ENCODE data around the gene HINT3. TPM values are rescaled to one million over a fixed set of nuclear protein-coding genes. Genes with fewer than 3 reads are reported as not detected.

Gene HINT3
- total and polyA plus RNA-seq, 4 donors = 5.6 to 17.4 (median 10.6) TPM

DNA sequence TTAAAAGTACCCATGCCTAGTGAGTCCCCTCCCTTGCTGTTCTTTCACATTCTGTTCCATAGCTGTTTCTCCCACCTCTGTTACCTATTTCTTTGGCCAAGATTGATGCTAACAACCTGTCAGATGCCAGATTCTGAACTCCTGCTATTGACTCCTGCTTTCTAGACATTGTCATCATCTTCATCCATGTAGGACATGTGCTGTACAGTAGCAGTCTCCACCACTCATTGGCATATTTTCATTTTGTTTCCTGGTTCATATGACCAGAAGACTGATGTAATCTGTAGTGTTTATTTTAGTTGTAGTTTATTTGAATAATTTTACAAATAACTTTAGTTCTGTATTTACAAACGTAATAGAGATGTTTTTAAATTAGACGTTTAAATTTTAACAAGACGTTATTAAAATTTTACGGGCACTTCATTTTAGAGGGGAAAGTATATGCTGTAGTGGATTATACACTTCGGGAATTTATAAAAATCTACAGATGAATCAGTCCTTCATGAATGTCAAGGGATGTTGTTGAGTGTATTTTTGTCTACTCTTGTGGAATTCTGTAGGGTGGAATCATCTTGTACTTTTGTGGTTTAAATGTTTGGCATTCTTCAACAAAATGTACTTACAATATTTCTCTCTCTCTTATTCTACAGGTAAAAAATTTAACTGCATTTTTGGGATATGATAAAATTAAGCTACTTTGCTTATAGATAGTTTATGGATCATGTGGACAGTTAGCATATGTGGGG, 63.9 kb downstream of the HINT3 start:
- Histone ChIP-seq H3K4me1 (ENCODE audit: control insufficient read depth in 4 of 4, insufficient read depth in 4 of 4, low read length in 3 of 4) (peaks cover 0 to 9% (median 4%) of the 10 kb centered on the region in 4 donors), H3K27ac (ENCODE audit: low read depth in 1 of 2, low read length in 2 of 2) (no peak overlapping the region), H3K4me3 (ENCODE audit: low read depth in 1 of 3, low read length in 3 of 3) (no peak overlapping the region), H3K36me3 (ENCODE audit: control insufficient read depth in 4 of 4, insufficient read depth in 3 of 4, low read depth in 1 of 4, low read length in 3 of 4) (peaks cover 3 to 45% (median 36%) of the 10 kb centered on the region in 4 donors), H3K27me3 (ENCODE audit: control insufficient read depth in 4 of 4, insufficient read depth in 4 of 4, low read length in 3 of 4) (no peaks in the 10 kb centered on the region), H3K9me3 (ENCODE audit: control insufficient read depth in 4 of 4, low read length in 3 of 4) (no peaks in the 10 kb centered on the region), H3K9ac (ENCODE audit: low read depth in 1 of 2, low read length in 2 of 2) (no peak overlapping the region)
- TF ChIP-seq YY1 (IDR thresholded peaks at IDR 0.05) (no peak), GABPA (IDR thresholded peaks at IDR 0.05 in 1 of 2, conservative IDR thresholded peaks at IDR 0.05 in 1 of 2) (no peak), FOXA1 (IDR thresholded peaks at IDR 0.05) (no peak), HNF4A (conservative IDR thresholded peaks at IDR 0.05) (no peak), RAD21 (IDR thresholded peaks at IDR 0.05) (no peak), TAF1 (conservative IDR thresholded peaks at IDR 0.05) (no peak), SP1 (IDR thresholded peaks at IDR 0.05) (no peak), EGR1 (IDR thresholded peaks at IDR 0.05; ENCODE audit: low read depth in 2 of 2) (no peak), FOXA2 (IDR thresholded peaks at IDR 0.05) (no peak), NR2F2 (IDR thresholded peaks at IDR 0.05) (no peak), HNF4G (IDR thresholded peaks at IDR 0.05) (no peak), RXRA (IDR thresholded peaks at IDR 0.05) (no peak), JUND (IDR thresholded peaks at IDR 0.05) (no peak)
- TF ChIP-seq, protein P1, sequence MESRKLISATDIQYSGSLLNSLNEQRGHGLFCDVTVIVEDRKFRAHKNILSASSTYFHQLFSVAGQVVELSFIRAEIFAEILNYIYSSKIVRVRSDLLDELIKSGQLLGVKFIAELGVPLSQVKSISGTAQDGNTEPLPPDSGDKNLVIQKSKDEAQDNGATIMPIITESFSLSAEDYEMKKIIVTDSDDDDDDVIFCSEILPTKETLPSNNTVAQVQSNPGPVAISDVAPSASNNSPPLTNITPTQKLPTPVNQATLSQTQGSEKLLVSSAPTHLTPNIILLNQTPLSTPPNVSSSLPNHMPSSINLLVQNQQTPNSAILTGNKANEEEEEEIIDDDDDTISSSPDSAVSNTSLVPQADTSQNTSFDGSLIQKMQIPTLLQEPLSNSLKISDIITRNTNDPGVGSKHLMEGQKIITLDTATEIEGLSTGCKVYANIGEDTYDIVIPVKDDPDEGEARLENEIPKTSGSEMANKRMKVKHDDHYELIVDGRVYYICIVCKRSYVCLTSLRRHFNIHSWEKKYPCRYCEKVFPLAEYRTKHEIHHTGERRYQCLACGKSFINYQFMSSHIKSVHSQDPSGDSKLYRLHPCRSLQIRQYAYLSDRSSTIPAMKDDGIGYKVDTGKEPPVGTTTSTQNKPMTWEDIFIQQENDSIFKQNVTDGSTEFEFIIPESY (IDR thresholded peaks at IDR 0.05) = no peak
- TF ChIP-seq, protein P2, sequence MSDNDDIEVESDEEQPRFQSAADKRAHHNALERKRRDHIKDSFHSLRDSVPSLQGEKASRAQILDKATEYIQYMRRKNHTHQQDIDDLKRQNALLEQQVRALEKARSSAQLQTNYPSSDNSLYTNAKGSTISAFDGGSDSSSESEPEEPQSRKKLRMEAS (IDR thresholded peaks at IDR 0.05) = no peak
- TF ChIP-seq, protein P3, sequence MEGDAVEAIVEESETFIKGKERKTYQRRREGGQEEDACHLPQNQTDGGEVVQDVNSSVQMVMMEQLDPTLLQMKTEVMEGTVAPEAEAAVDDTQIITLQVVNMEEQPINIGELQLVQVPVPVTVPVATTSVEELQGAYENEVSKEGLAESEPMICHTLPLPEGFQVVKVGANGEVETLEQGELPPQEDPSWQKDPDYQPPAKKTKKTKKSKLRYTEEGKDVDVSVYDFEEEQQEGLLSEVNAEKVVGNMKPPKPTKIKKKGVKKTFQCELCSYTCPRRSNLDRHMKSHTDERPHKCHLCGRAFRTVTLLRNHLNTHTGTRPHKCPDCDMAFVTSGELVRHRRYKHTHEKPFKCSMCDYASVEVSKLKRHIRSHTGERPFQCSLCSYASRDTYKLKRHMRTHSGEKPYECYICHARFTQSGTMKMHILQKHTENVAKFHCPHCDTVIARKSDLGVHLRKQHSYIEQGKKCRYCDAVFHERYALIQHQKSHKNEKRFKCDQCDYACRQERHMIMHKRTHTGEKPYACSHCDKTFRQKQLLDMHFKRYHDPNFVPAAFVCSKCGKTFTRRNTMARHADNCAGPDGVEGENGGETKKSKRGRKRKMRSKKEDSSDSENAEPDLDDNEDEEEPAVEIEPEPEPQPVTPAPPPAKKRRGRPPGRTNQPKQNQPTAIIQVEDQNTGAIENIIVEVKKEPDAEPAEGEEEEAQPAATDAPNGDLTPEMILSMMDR (IDR thresholded peaks at IDR 0.05; ENCODE audit: low read depth, low read length, missing input control) = no peak
- TF ChIP-seq, protein P4, sequence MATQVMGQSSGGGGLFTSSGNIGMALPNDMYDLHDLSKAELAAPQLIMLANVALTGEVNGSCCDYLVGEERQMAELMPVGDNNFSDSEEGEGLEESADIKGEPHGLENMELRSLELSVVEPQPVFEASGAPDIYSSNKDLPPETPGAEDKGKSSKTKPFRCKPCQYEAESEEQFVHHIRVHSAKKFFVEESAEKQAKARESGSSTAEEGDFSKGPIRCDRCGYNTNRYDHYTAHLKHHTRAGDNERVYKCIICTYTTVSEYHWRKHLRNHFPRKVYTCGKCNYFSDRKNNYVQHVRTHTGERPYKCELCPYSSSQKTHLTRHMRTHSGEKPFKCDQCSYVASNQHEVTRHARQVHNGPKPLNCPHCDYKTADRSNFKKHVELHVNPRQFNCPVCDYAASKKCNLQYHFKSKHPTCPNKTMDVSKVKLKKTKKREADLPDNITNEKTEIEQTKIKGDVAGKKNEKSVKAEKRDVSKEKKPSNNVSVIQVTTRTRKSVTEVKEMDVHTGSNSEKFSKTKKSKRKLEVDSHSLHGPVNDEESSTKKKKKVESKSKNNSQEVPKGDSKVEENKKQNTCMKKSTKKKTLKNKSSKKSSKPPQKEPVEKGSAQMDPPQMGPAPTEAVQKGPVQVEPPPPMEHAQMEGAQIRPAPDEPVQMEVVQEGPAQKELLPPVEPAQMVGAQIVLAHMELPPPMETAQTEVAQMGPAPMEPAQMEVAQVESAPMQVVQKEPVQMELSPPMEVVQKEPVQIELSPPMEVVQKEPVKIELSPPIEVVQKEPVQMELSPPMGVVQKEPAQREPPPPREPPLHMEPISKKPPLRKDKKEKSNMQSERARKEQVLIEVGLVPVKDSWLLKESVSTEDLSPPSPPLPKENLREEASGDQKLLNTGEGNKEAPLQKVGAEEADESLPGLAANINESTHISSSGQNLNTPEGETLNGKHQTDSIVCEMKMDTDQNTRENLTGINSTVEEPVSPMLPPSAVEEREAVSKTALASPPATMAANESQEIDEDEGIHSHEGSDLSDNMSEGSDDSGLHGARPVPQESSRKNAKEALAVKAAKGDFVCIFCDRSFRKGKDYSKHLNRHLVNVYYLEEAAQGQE (IDR thresholded peaks at IDR 0.05) = no peak
- TF ChIP-seq, protein P5, sequence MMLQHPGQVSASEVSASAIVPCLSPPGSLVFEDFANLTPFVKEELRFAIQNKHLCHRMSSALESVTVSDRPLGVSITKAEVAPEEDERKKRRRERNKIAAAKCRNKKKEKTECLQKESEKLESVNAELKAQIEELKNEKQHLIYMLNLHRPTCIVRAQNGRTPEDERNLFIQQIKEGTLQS (IDR thresholded peaks at IDR 0.05) = no peak
- DNase-seq (ENCODE audit: low spot score) = no peak
- WGBS = 97% methylated on average over 5 of the region's 5 CpGs
